PFSK-1 (cell line): ENCODE data around the gene WAC.

Source experiments
- FOXP2 ChIP-seq: optimal IDR thresholded peaks from 2 replicates; pipeline ENCODE3; 2011; ENCODE audit warnings: borderline replicate concordance, control low read depth, inconsistent platforms; ENCODE audit not compliant: insufficient read depth; ENCODE audit errors: extremely low read length, extremely low read depth
- POLR2AphosphoS5 ChIP-seq: IDR thresholded peaks from 2 replicates; pipeline ENCODE4 v1.6.1; 2012; ENCODE audit warnings: low read depth, mild to moderate bottlenecking, control low read depth, low read length, moderate library complexity
- REST ChIP-seq, 2 experiments: IDR thresholded peaks; 2 replicates each; pipeline versions ENCODE4 v1.6.1 to v1.8.0; 2011 to 2012; ENCODE audit warnings: low read depth in 2 of 2, low read length in 2 of 2, control low read depth in 1 of 2, inconsistent platforms in 1 of 2, mild to moderate bottlenecking in 1 of 2, moderate library complexity in 1 of 2; ENCODE audit not compliant: insufficient read depth in 1 of 2
- SIN3A ChIP-seq: IDR thresholded peaks from 2 replicates; pipeline ENCODE4 v1.6.1; 2012; ENCODE audit warnings: mild to moderate bottlenecking, low read length, moderate library complexity, borderline replicate concordance; ENCODE audit not compliant: insufficient read depth
- TAF1 ChIP-seq: IDR thresholded peaks from 2 replicates; pipeline ENCODE4 v1.6.1; 2012; ENCODE audit warnings: low read length, control low read depth, borderline replicate concordance; ENCODE audit not compliant: insufficient read depth

The WAC gene

DNA sequence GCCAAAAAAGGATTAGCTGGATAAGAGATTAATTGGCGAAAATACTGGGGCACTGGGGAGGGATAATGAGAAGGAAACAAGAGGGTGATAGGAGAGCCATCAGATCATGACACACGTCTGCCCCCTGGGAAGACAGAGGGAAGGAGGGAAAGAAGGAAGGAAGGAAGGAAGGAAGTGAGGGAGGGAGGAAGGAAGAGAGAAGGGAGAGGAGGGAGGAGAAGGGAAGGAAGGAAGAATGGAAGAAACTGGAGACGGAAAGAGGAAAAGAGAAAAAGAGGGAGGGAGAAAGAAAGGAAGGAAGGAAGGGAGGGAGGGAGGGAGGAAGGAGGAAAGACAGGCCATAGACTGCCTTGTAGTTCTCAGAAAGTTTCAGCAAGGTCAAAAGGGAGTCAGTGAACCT lies 37.8 kb upstream of the WAC start:
- TF ChIP-seq POLR2AphosphoS5 = no peak
- no peak for TF ChIP-seq FOXP2
- TF ChIP-seq SIN3A = no peak
- no peak for TF ChIP-seq TAF1
- TF ChIP-seq REST (IDR thresholded peaks at IDR 0.05; ENCODE audit: insufficient read depth in 1 of 2, low read depth in 2 of 2, low read length in 2 of 2) = no peak

- TF ChIP-seq SIN3A (no peak), POLR2AphosphoS5 (no peak), TAF1 (no peak), FOXP2 (no peak), REST (IDR thresholded peaks at IDR 0.05; ENCODE audit: insufficient read depth in 1 of 2, low read depth in 2 of 2, low read length in 2 of 2) (no peak)
Measured at GRCh38 chr10:28496017-28496416, 36.9 kb upstream of the WAC start.

DNA sequence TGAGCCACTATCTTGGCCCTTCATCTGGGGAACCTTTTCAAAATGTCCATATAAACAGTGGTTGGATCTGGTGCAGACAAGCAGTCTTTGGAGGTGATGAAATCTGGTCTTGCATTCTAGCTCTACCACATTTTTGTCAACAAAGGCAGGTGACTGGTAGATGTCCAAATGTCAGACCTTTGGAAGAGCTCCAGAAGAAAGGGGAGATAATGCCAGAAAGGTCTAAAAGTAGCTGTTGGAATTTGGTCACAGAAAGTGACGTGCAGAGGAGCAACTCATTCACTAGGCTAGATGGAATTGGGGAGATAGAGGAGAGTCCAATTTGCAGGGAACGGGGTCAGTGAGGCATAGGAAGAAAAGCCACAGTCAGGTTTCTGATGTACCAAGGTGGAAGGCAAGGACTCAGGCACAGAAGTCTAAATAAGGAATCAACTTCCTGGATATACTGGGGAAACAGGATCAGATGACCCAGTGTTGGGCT lies 36.4 kb upstream of the WAC start:
- TF ChIP-seq SIN3A = no peak
- no peak for TF ChIP-seq TAF1
- no peak for TF ChIP-seq POLR2AphosphoS5
- no peak for TF ChIP-seq REST (IDR thresholded peaks at IDR 0.05; ENCODE audit: insufficient read depth in 1 of 2, low read depth in 2 of 2, low read length in 2 of 2)
- TF ChIP-seq FOXP2 = no peak

DNA sequence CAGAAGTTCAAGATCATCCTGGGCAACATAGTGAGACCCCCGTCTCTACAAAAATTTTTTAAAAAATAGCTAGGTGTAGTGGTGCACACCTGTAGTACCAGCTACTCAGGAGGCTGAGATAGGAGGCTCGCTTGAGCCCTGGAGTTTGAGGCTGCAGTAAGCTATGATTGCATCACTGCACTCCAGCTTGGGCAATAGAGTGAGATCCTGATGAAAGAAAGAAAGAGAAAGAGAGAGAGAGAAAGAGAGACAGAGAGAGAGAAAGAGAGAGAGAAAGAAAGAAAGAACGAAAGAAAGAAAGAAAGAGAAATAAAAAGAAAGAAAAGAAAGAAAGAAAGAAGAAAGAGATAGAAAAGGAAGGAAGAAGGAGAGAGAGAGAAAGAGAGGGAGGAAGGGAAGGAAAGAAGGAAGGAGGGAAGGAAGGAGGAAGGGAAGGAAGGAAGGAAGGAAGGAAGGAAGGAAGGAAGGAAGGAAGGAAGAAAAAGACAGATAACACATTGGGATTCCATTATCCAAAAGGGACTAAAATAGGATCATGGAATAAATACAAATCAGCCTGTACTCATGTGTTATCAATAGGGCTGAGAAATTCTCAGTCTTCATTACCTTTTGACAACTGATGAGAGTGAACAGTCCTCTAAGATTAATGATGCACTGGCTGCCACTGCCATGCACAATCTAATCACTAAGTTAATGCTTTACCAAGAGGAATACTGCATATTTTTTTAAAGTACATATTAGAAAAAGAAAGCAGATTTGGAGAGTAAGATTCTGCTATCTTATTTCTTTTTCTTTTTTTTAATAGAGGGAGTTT lies 35.4 kb upstream of the WAC start:
- TF ChIP-seq TAF1 (no peak), FOXP2 (no peak), SIN3A (no peak), REST (IDR thresholded peaks at IDR 0.05; ENCODE audit: insufficient read depth in 1 of 2, low read depth in 2 of 2, low read length in 2 of 2) (no peak), POLR2AphosphoS5 (no peak)
